IMR-90 (cell line): ENCODE measurements around the gene SYT10. TPM values are rescaled to one million over a fixed set of nuclear protein-coding genes. Genes with fewer than 3 reads are reported as not detected.

Experiments used
- ATAC-seq: fragments of 200-7000 bp; cut with Tn5 transposase; 2 replicates; pipeline ENCODE4 v1.9.1; 2020; ENCODE audit warnings: low read depth, mild to moderate bottlenecking, moderate library complexity
- BruUV-seq: library from RNA; stranded (reverse); fragments of 400-500 nt; replicated peaks from 2 replicates; lab custom pipeline; 2021; lab: Mats Ljungman, UMichigan
- CTCF ChIA-PET: fragments of 300-600 bp; formaldehyde crosslinking; extraction: SDS; loops from one replicate; lab custom pipeline; 2021; ENCODE audit warnings: antibody characterized with exemption; lab: Yijun Ruan, JAX
- POLR2A ChIA-PET: fragments of 300-600 bp; sonication (Branson Sonifier 250); formaldehyde crosslinking; loops from one replicate; lab custom pipeline; 2022; ENCODE audit warnings: antibody characterized with exemption; ENCODE audit not compliant: unreplicated experiment; lab: Charles Lee
- DNase-seq: peaks from one replicate; pipeline ENCODE4 v3.0.0; 2013
- H2AFZ ChIP-seq: replicated peaks from 2 replicates; pipeline ENCODE3; 2013; ENCODE audit warnings: low read length, mild to moderate bottlenecking; ENCODE audit not compliant: poor library complexity
- H2AK5ac ChIP-seq: 2 replicates; pipeline ENCODE4 v1.6.1; 2013; ENCODE audit warnings: low read depth, low read length, inconsistent platforms
- H2AK9ac ChIP-seq: replicated peaks from 2 replicates; pipeline ENCODE3; 2013; ENCODE audit warnings: mild to moderate bottlenecking, low read depth, low read length, moderate library complexity; ENCODE audit not compliant: poor library complexity
- H2BK120ac ChIP-seq: 2 replicates; pipeline ENCODE4 v1.6.1; 2013; ENCODE audit warnings: low read depth, low read length, inconsistent platforms
- H2BK15ac ChIP-seq: 3 replicates; pipeline ENCODE4 v1.6.1; 2013; ENCODE audit warnings: low read depth, low read length, inconsistent platforms
- H2BK20ac ChIP-seq: 2 replicates; pipeline ENCODE4 v1.6.1; 2013; ENCODE audit warnings: low read depth, mild to moderate bottlenecking, inconsistent platforms, low read length, moderate library complexity
- H2BK5ac ChIP-seq: 2 replicates; pipeline ENCODE4 v1.6.1; 2013; ENCODE audit warnings: mild to moderate bottlenecking, low read depth, low read length, inconsistent platforms; ENCODE audit not compliant: poor library complexity, severe bottlenecking
- H3K14ac ChIP-seq: replicated peaks from 2 replicates; pipeline ENCODE4 v1.6.1; 2013; ENCODE audit warnings: low read depth, low read length, inconsistent platforms
- H3K18ac ChIP-seq: 2 replicates; pipeline ENCODE4 v1.6.1; 2013; ENCODE audit warnings: low read depth, low read length, control low read depth
- H3K23ac ChIP-seq: 2 replicates; pipeline ENCODE4 v1.6.1; 2013; ENCODE audit warnings: low read depth, low read length, inconsistent platforms
- H3K27ac ChIP-seq: 2 replicates; pipeline ENCODE4 v1.5.1; 2013; ENCODE audit warnings: mild to moderate bottlenecking, control low read depth, low read length; ENCODE audit not compliant: insufficient read depth
- H3K27me3 ChIP-seq: 2 replicates; pipeline ENCODE4 v1.6.1; 2013; ENCODE audit warnings: low read length; ENCODE audit not compliant: control insufficient read depth, insufficient read depth
- H3K36me3 ChIP-seq: 2 replicates; pipeline ENCODE4 v1.6.1; 2013; ENCODE audit warnings: low read length, mixed read lengths; ENCODE audit not compliant: control insufficient read depth, insufficient read depth
- H3K4ac ChIP-seq: 2 replicates; pipeline ENCODE4 v1.6.1; 2013; ENCODE audit warnings: low read depth, low read length, inconsistent platforms
- H3K4me1 ChIP-seq: 2 replicates; pipeline ENCODE4 v1.6.1; 2013; ENCODE audit warnings: low read length, mixed read lengths; ENCODE audit not compliant: control insufficient read depth, insufficient read depth
- H3K4me2 ChIP-seq: 2 replicates; pipeline ENCODE4 v1.6.1; 2013; ENCODE audit warnings: low read depth, mild to moderate bottlenecking, control low read depth, low read length, moderate library complexity
- H3K4me3 ChIP-seq: 2 replicates; pipeline ENCODE4 v1.5.1; 2013; ENCODE audit warnings: low read depth, mild to moderate bottlenecking, control low read depth, low read length, moderate library complexity; ENCODE audit not compliant: insufficient read depth
- H3K56ac ChIP-seq: 2 replicates; pipeline ENCODE4 v1.6.1; 2013; ENCODE audit warnings: low read length, inconsistent platforms; ENCODE audit not compliant: insufficient read depth; ENCODE audit errors: extremely low read depth
- H3K79me1 ChIP-seq, 2 experiments: 2 replicates each; pipeline ENCODE4 v1.6.1; 2013; ENCODE audit warnings: low read length in 2 of 2, inconsistent platforms in 1 of 2, low read depth in 1 of 2
- H3K9ac ChIP-seq: 2 replicates; pipeline ENCODE4 v1.6.1; 2013; ENCODE audit warnings: low read depth, low read length, control low read depth
- H3K9me1 ChIP-seq: 2 replicates; pipeline ENCODE4 v1.6.1; 2013; ENCODE audit warnings: low read length, inconsistent platforms; ENCODE audit not compliant: insufficient read depth
- H3K9me3 ChIP-seq: 2 replicates; pipeline ENCODE4 v1.6.1; 2013; ENCODE audit warnings: low read length; ENCODE audit not compliant: control insufficient read depth, insufficient read depth
- H4K20me1 ChIP-seq: 2 replicates; pipeline ENCODE4 v1.6.1; 2013; ENCODE audit warnings: low read length, inconsistent platforms; ENCODE audit not compliant: insufficient read depth
- H4K5ac ChIP-seq: 2 replicates; pipeline ENCODE4 v1.6.1; 2013; ENCODE audit warnings: mild to moderate bottlenecking, low read depth, low read length, control low read depth
- H4K8ac ChIP-seq, 2 experiments: 2 replicates each; pipeline ENCODE4 v1.6.1; 2013; ENCODE audit warnings: low read depth in 2 of 2, low read length in 2 of 2, control low read depth in 1 of 2, inconsistent platforms in 1 of 2
- H4K91ac ChIP-seq: 2 replicates; pipeline ENCODE4 v1.6.1; 2013; ENCODE audit warnings: low read depth, low read length, inconsistent platforms; ENCODE audit not compliant: insufficient read depth
- CTCF ChIP-seq: conservative IDR thresholded peaks from 2 replicates; pipeline ENCODE4 v1.5.1; 2012; ENCODE audit warnings: mild to moderate bottlenecking, low read depth, low read length, improper control_type of control experiment
- ELK1 ChIP-seq: fragments of 150-350 bp; IDR thresholded peaks from 2 replicates; pipeline ENCODE4 v1.6.1; 2016; ENCODE audit warnings: low read depth, mild to moderate bottlenecking, low read length, moderate library complexity, borderline replicate concordance
- MAFK ChIP-seq: IDR thresholded peaks from 2 replicates; pipeline ENCODE4 v1.6.1; 2012; ENCODE audit warnings: low read depth, low read length, improper control_type of control experiment
- NFE2L2 ChIP-seq: fragments of 150-350 bp; IDR thresholded peaks from 2 replicates; pipeline ENCODE4 v1.6.1; 2016; ENCODE audit warnings: low read depth, mild to moderate bottlenecking, low read length
- POLR2A ChIP-seq: IDR thresholded peaks from 2 replicates; pipeline ENCODE4 v1.6.1; 2012; ENCODE audit warnings: mild to moderate bottlenecking, low read depth, low read length
- RAD21 ChIP-seq: IDR thresholded peaks from 2 replicates; pipeline ENCODE4 v1.6.1; 2012; ENCODE audit warnings: low read length, improper control_type of control experiment
- RCOR1 ChIP-seq: IDR thresholded peaks from 2 replicates; pipeline ENCODE4 v1.6.1; 2012; ENCODE audit warnings: mild to moderate bottlenecking, low read length, improper control_type of control experiment; ENCODE audit not compliant: insufficient replicate concordance
- SMC3 ChIP-seq: fragments of 150-350 bp; IDR thresholded peaks from 2 replicates; pipeline ENCODE4 v1.6.1; 2016; ENCODE audit warnings: low read depth, mild to moderate bottlenecking, antibody characterized with exemption, low read length, moderate library complexity
- WGBS, 2 experiments: methylation state at CpG; one replicate each; pipeline versions ENCODE4 v1.1.5 to v1.1.7; 2013; ENCODE audit warnings: missing lambda C conversion rate in 2 of 2; ENCODE audit not compliant: insufficient read length in 1 of 2; ENCODE audit errors: extremely low coverage in 2 of 2; 5-methylcytosine and 5-hydroxymethylcytosine counted together
- dilution Hi-C: fragments of 300-500 bp; cut with HindIII; formaldehyde crosslinking; loops from one replicate; pipeline ENCODE4 v1.14.3; 2018; ENCODE audit warnings: low sequenced_read_pairs; ENCODE audit not compliant: unreplicated experiment
- in situ Hi-C: fragments of 300-500 bp; cut with MboI; formaldehyde crosslinking; loops from 3 replicates; pipeline ENCODE4 v1.14.3; 2019; ENCODE audit warnings: low sequenced_read_pairs, inconsistent platforms, mixed read lengths
- intact Hi-C: fragments of 100-400 bp; cut with micrococcal nuclease; formaldehyde crosslinking; loops from 2 replicates; pipeline ENCODE4 v1.10.0; 2022
- polyA plus RNA-seq, 3 experiments: library from polyadenylated mRNA; depleted of rRNA; stranded (reverse); fragments of >200 nt; gene quantifications; 2 replicates each; pipeline ENCODE4 v1.2.3, GENCODE V29; 2012; ENCODE audit warnings: low replicate concordance in 1 of 3
- total RNA-seq: library from RNA; depleted of rRNA; stranded (reverse); fragments of >200 nt; gene quantifications from 2 replicates; pipeline ENCODE4 v1.2.3, GENCODE V29; 2012
- TF ChIP-seq, protein P1 (sequence below): fragments of 150-350 bp; IDR thresholded peaks from 2 replicates; pipeline ENCODE4 v1.6.1; 2017; ENCODE audit warnings: mild to moderate bottlenecking, antibody characterized with exemption, low read length, low read depth

The SYT10 gene
- total and polyA plus RNA-seq, 2 of the 4 experiments (the other 2 are of a cell fraction) = not detected

- no peak overlapping the region for H3K4ac ChIP-seq
- H3K14ac ChIP-seq = no peak overlapping the region
- H3K9me3 ChIP-seq = no peaks in the 10 kb centered on the region
- in situ Hi-C loops = no loop called here
- no peak overlapping the region for H3K4me2 ChIP-seq
- dilution Hi-C loops = no loop called here
- ATAC-seq = no peak
- no peak overlapping the region for H3K18ac ChIP-seq
- DNase-seq = no peak
- H4K20me1 ChIP-seq = no peaks in the 10 kb centered on the region
- no peaks in the 10 kb centered on the region for H3K9me1 ChIP-seq
- no peak overlapping the region for H2BK20ac ChIP-seq
- ChIA-PET POLR2A (no interaction called here), CTCF (no interaction called here)
- no peaks in the 10 kb centered on the region for H3K27me3 ChIP-seq
- no CpG with 5 or more reads among the region's 2 CpGs for WGBS, 2 experiments
- TF ChIP-seq POLR2A (no peak), RCOR1 (no peak), ELK1 (no peak), NFE2L2 (no peak), RAD21 (no peak), MAFK (no peak), CTCF (no peak), SMC3 (no peak)
- TF ChIP-seq, protein P1, sequence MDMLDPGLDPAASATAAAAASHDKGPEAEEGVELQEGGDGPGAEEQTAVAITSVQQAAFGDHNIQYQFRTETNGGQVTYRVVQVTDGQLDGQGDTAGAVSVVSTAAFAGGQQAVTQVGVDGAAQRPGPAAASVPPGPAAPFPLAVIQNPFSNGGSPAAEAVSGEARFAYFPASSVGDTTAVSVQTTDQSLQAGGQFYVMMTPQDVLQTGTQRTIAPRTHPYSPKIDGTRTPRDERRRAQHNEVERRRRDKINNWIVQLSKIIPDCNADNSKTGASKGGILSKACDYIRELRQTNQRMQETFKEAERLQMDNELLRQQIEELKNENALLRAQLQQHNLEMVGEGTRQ = no peak
- H3K56ac ChIP-seq = no peak overlapping the region
- H2AFZ ChIP-seq = no peak overlapping the region
- H3K36me3 ChIP-seq = no peaks in the 10 kb centered on the region
- no peak overlapping the region for H4K8ac ChIP-seq
- H4K91ac ChIP-seq = no peak overlapping the region
- no peak overlapping the region for H2BK5ac ChIP-seq
- H2AK9ac ChIP-seq = no peak overlapping the region
- no peak overlapping the region for H3K27ac ChIP-seq
- H4K5ac ChIP-seq = no peak overlapping the region
- no TSS peak for BruUV-seq
- H2AK5ac ChIP-seq = no peak overlapping the region
- no peak overlapping the region for H2BK120ac ChIP-seq
- no peak overlapping the region for H3K4me3 ChIP-seq
- H3K9ac ChIP-seq = no peak overlapping the region
- intact Hi-C loops = no loop called here
- H3K79me1 ChIP-seq = no peaks in the 10 kb centered on the region
- H2BK15ac ChIP-seq = no peak overlapping the region
- no peaks in the 10 kb centered on the region for H3K4me1 ChIP-seq
- H3K23ac ChIP-seq = no peak overlapping the region
Measured at GRCh38 chr12:33427071-33427470, 12.5 kb downstream of the SYT10 start.
